GM18868 (cell line): Measurements from ENCODE around the gene ELAC2.
A peak's percentile ranks its signal among the peaks of the same experiment; 100 is the strongest.

Experiments
- ATAC-seq: cut with Tn5 transposase; IDR thresholded peaks from one replicate; pipeline ENCODE4 v1.9.1; 2021; ENCODE audit warnings: mild to moderate bottlenecking, moderate library complexity; ENCODE audit not compliant: unreplicated experiment

Gene ELAC2, protein sequence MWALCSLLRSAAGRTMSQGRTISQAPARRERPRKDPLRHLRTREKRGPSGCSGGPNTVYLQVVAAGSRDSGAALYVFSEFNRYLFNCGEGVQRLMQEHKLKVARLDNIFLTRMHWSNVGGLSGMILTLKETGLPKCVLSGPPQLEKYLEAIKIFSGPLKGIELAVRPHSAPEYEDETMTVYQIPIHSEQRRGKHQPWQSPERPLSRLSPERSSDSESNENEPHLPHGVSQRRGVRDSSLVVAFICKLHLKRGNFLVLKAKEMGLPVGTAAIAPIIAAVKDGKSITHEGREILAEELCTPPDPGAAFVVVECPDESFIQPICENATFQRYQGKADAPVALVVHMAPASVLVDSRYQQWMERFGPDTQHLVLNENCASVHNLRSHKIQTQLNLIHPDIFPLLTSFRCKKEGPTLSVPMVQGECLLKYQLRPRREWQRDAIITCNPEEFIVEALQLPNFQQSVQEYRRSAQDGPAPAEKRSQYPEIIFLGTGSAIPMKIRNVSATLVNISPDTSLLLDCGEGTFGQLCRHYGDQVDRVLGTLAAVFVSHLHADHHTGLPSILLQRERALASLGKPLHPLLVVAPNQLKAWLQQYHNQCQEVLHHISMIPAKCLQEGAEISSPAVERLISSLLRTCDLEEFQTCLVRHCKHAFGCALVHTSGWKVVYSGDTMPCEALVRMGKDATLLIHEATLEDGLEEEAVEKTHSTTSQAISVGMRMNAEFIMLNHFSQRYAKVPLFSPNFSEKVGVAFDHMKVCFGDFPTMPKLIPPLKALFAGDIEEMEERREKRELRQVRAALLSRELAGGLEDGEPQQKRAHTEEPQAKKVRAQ

DNA sequence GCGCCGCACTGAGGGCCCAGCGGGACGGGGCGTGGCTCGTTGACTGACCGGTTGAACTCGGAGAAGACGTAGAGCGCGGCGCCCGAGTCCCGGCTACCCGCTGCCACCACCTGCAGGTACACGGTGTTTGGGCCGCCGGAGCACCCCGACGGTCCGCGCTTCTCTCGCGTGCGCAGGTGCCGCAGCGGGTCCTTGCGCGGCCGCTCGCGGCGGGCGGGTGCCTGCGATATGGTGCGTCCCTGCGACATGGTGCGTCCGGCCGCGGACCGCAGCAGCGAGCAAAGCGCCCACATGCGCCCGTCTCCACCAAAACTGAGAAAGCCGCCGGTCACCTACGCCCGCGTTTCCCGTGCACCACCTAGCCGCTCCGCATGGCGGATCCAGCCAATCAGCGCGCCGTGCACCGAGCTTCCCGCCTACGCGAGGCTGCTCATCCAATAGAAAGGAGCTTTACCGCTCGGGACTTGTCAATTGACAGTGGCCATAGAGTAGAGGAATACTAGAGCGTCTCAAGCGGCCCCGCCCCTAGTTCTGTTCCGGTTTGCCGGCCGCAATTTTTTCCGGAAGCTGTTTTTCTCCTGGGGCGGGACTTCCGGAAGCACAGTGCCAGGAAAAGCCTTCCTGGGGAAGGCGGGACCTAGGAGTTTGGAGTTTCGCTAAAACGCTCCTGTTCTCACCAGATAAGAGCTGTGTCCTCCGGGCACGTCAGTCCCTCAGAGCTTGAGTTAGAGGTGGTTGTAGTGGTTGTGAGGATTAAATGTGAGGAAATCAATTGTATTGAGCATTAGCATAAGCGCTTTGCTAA is at the start of gene ELAC2:
ELAC2 (minus strand) TSS at position 373 of the 805 bp plus-strand sequence; CDS start at position 293, 80 bp downstream.
- ATAC-seq, result peak; percentile 97

DNA sequence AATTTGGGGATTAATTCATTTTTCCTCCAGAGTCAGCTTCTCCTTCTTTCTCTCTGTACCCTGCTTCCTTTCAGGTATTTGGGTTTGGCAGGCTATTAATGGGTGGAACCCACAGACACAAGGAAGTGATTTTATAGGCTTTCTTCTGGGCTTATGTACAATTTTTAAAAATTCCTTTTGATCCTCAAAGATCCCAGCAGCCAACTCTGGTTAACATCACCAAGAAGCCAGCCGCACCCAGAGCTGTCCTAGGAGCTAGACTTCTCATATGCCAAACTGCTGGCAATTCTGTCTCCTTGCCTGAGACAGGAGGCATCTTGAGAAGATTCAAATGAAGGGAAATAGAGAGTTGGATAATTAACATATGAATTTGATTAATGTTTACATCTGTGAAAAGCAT is 47.2 kb upstream of the ELAC2 start:
- ATAC-seq, result no peak

DNA sequence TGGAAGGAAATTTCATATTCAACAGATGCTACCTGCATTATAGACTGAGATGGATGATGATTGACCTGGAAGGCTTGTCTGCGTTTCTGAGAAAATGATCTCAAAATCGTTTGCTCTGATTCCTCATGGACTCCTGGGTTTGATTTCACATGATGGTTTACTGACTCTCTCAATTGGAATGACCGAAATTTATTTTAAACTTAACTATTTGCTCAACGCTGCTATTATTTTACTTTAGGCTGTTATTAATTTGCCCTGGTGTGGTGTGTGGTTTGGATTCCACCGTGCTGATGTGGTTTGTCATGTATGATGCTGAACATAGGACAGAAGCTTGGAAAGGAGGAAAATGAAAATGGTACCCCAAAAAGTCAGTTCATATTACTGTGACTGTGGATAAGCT is 37.3 kb upstream of the ELAC2 start:
- ATAC-seq, result no peak

DNA sequence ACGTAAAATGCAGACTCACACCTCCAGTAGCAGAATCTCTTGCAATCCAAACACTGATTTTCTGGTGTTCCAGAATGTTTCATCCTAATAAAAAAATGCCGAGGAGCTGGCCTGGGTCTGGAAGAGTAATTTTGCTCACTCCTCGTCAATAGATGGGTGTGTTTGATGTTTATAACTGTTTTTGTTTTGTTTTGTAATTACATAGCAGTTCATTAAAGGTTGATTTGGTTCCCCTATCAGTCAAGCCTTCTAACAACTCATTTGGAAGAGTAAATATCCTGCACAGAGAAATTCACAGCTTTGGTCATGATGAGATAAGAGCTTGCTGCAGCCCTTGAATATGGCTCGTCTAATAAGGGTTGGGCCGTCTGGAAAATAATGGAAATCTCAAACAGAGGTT is 36.8 kb upstream of the ELAC2 start:
- ATAC-seq, result no peak

DNA sequence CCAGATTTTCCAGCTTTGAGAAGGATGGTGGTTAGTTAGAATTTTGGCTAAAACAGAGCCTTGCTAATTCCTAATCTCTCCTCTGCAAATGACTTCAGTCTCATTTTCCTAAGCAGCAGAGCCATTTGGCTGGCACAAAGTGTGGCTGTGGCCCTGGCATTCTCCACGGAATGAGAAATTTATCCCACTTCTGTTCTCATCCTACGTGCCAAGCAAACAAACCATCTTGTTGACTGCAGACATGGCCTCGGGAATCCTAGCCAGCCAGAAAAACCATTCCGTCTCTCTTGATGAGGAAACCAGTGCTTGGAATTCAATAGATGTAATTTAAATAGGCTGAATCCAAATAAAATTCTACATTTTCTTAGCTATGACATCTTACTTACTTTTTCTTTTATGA is 34.1 kb upstream of the ELAC2 start:
- ATAC-seq, result no peak

DNA sequence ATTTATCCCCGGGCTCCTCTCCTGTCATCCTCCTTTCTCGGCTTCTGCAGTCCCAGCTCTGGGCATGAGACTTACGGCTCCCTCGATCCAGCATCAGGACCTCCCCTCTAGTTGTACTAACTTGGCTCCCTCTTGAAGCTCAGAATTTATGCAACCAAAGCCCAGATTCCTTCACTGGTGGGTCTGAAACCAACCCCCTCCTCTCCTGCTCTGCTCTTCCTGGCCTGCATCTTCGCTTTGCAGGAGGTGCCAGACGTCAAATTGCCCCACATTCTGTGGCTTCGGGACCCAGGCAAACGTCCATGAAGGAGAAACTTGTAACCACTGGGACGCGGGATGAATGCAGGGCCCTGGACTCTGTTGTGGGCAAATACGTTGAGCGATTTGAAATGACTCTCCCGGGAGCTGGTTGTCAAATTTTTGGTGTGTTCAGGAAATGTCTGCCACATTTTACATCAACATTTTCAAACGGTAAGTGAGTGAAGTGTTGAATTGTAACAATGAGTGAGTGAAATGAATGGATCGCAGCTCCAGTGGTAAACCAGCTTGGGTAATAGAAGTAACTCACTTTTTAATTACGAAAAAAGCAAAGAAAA is 29.3 kb upstream of the ELAC2 start:
- no peak for ATAC-seq

DNA sequence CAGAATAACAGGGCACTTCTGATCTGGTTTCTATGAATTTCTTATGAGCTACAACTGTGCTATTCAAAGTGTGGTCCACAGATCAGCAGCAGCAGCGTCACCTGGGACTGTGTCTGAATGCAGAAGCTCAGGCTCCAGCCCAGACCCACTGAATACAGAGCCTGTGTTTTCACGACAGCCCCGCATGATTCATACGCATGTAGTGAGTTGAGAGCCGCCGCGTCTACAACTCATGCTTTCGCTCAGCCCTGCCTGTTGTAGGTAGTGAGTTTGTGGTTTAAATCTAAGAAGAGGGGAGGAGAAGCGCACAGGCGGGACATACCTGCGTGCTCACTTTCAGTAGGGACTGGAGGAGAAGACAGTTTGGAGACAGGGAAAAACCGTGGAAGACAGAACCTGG is 28.5 kb upstream of the ELAC2 start:
- no peak for ATAC-seq

DNA sequence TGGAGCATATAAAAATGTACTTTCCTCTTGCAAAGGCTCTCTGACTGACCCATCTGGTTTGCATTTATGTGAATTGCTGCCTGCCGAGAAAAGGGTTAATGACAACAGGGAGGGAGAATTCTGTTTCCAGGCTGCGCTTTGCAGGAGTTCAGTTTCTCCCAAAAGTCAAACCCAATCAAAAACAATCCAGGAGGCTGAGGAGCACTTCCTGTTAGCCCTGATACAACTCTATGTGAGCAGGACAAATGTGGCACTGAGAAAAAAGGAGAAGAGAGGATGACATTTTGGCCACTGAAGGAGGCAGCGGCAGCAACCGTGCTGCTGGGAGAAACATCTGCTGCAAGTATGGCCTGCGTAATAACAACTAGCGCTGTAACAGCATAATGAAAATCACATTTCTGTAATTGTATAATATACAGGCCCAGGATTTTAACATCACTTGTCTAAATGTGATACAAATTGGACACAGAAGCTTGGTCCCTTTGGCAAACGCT is 26.8 kb upstream of the ELAC2 start:
- ATAC-seq, result no peak

DNA sequence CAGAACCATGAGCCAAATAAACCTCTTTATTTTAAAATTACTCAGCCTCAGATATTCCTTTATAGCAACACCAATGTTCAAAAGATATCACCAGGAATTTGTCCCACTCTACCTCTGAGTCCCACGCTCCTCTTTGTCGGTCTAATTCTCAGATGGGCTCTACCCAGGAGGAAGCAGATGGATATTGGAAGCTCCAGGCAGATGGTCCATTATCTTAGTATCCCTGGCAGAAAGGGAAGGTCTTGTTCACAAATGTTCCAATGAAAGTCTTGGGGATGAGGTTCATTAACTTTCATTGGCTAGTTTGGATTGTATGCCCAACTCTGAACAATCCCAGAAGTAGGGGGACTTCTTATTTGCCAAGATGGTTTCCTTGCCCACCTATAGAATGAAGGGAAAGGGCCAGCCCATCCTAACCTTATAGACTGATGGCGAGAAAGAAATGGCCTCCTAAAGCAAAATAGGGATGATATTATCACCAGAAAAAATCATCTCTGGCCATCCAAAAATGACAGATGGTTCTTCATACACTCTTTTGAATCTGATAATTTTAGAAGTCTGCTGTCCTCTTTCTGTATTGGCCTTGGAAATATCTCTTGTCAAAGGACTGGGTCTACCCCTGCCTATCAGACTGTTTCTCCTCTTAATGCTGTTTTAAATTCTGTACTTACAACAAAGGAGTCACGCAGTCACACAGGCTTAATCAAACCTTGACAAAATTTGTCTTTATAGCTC is 21.3 kb upstream of the ELAC2 start:
- no peak for ATAC-seq

DNA sequence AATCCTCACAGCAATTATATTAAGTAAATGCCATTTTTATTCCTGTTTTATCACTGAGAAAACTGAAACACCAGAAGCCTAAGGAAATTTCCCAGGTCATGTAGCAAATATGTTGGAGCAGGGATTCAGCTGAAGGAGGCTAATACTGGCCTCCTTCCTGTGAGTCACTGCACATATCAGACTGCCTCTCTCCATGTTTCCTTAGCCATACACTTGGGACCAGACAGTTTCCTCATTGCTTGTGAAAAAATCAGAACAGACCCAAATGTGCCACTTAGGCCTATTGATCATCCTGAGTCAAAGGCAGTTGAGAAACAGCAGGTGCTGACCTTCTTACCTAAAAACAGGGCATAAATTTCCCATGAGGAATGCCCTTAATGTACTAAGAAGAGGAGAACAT is 18.9 kb upstream of the ELAC2 start:
- no peak for ATAC-seq

DNA sequence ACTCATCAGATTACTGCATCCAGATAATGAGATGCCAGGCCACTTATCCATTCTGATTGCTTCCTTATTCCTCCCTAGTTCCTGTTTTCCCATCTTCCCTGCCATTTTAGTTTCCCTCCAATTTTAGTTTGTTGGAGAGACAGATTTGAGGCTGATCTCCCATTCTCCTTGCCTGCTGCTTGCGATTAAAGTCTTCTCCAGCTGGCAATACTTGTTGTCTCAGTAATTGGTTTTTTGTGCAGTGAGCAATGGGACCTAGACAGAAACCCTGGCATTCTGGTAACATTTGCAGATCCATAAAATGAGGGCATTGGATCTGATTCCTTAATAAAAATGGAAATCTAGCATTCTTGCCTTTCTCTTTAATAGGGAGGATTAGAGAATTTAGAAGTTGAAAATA is 17.6 kb upstream of the ELAC2 start:
- no peak for ATAC-seq

DNA sequence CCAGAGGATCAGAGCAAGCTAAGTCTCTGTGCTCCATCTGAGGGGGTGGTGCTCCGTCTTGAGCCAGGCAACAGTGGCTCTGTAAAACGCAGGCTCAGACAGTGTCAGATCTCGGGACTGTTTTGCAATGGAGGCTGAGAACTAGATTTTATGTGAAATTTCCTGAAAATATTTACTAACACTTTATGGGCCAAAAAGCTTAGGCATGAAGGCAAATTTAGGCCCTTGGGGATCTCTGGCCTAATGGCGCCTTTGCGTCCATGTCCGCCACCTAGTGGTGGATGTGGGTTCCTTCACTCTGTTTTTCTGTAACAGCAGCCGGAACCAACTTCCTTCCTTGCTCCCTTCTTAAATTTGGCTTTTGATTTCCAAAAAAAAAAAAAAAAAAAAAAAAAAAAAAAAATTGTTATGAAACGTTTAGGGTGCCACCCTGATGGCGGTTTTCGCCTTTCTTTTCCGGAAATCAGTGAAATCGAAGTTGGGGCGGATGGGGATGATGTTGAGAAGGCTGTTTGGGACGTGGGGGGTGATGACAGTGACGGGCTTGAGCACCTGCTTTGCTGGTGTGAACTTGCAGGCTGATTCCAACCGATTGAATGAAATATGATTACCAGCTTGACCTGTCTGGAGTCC is 14.0 kb upstream of the ELAC2 start:
- peak; percentile 84 for ATAC-seq

DNA sequence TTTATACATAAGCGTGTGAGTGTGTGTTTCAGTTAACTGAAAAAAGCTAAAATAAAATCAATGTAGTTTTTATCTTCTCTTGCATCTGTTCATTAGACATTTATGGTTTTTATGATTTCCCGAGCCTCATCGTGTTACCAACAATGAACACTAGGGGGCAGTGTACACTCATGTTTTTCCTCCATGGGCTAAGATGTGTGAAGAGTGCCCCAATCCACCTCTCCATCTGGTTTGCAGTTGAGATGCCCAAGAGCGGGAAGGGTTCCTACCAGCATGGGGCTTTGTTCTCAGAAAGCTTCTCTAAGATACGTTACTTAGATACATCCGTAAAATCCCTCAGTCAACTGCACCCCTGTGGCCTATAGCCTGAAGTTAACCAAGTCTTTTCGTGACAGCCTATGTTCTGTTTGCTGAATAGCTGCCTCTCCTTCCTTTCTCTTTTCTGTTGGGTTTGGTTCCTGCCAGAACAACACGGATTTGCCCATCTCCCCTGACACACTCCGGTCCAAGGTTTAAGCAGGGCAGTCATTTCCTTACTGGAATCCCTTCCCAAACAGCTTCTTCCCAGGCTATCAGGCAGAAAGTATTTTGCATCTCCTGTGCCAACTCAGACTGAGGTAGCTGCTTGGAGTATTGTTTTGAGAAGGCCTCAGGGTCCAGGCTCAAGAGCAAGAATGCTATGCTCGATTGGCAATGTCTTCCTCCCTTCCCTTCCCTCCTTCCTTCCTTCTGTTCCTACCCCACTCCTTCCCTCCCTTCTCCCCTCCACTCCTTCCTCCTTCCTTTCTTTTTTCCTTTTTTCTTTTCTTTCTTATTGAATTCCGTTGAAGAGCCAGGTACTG is 12.9 kb upstream of the ELAC2 start:
- peak; percentile 61 for ATAC-seq

DNA sequence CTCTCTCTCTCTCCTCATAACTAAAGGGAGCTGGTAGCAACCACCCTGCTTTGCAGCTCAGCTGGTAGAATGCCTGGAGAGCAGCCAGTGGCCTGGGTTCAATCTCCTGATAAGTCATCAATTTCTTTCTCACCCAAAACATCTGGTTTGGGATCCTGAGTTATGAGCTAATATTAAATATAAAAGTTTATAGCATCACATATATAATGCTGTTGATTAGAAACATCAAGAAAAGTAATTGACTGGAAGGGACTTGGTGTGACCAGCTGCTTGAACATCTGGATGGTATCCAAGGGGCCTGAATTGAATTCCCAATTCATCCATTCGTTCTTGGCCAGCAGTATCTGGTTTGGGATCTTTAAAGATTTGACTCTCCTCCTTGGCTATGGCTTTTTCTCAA is 12.2 kb upstream of the ELAC2 start:
- ATAC-seq, result no peak

DNA sequence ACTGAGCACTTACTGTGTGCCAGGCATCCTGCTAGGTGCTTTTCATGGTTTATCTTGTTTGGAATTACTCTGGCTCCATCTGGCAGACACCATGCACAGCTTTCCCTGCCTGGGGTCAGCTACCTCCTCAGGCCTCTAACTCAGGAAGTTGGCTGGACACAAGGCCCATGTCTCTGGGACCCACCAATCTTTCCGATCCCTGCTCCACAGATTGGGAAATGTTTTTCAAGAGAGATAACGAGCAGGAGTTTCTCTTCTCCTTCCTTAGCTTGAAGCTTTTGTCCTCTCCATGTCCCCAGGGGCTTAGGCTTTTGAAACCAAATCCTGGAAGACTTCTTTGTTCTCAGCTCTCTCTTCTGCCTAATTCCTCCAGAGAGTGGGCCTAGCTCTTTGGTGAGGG is 11.5 kb upstream of the ELAC2 start:
- no peak for ATAC-seq

DNA sequence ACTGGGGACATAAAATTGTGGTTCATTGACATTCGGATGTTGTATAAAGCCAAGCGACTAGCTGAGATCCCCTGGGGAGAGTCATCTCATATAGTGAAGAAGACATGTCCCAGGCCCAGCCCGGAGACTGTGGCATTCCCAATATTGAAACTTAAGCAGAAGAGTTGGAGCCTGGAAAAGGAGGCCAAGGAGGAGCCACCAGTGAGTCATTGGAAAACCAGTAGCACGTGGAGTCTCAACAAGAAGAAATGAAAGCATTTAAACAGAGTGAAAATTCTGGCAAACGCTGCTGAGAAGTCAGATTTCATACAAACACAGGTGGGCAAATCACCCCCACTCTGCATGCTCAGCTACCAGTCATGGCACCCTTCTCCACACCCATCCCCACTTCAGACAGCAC is 9.4 kb upstream of the ELAC2 start:
- no peak for ATAC-seq

DNA sequence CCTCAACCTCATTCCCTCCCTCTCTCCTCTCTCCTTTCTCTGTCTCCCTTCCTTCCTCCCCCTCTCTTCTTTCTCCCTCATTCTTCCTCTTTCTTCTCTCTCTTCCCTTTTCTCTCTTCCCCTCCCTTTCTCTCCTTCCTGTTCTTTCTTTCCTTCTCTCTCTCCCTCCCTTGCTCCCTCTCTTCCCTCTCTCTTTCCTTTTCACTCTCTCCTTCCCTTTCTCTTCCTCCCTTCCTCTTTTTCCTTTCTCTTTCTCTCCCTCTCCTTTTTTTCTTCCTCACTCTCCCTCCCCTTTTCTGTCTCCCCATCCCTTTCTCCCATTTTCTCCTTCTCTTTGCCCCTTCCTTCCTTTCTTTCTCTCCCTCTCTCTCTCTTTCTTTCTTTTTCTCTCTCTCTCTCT is 7.9 kb upstream of the ELAC2 start:
- no peak for ATAC-seq

DNA sequence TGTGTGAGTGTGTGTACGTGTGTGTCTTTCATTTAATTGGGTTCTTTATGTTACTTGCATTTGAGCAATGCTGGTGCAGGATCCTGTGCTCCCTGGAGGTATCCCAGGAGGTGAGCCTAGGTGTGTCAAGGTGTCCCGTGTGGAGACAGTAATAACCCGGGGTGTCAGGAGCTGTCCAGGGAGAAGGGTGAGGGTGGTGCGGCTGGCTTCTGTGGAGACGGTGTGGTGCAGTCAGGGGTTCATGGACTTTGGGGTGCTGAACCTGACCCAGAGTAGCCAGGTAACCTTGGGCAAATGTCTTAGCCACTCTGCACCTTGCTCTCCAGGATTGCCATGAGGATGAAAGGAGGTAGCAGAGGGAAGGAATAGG is 7.4 kb upstream of the ELAC2 start:
- no peak for ATAC-seq
